Transverse colon (tissue), 4 donors: ENCODE data around the gene RAB34.
"Not testable (repeated sequence)": the region's sequence is repeated elsewhere in the genome, so short reads cannot be mapped to it uniquely, and the experiment has no call there.

Experiments used
- EP300 ChIP-seq: sonication (generic); formaldehyde crosslinking; IDR thresholded peaks from one replicate; pipeline ENCODE4 v1.6.1; 2017; ENCODE audit warnings: antibody characterized with exemption, low read depth
- POLR2A ChIP-seq: fragments of 450-650 bp; IDR thresholded peaks from one replicate; pipeline ENCODE4 v1.6.1; 2016; ENCODE audit warnings: antibody characterized with exemption, mild to moderate bottlenecking, moderate library complexity
- POLR2AphosphoS5 ChIP-seq, 3 donors: sonication (generic); formaldehyde crosslinking; IDR thresholded peaks; one replicate each; pipeline ENCODE4 v1.6.1; 2016; ENCODE audit warnings: antibody characterized with exemption in 3 of 3
- TF ChIP-seq, protein P1 (sequence below), 5 experiments: fragments of 200-600 bp in 3 of 5; fragments of 450-650 bp in 2 of 5; sonication (generic) in 3 of 5; IDR thresholded peaks; 1 replicate in 2 of 5; 2 replicates in 3 of 5; pipeline ENCODE4 v1.5.1; 2016 to 2017; ENCODE audit warnings: antibody characterized with exemption in 5 of 5, inconsistent platforms in 3 of 5, mild to moderate bottlenecking in 2 of 5, moderate library complexity in 1 of 5

DNA sequence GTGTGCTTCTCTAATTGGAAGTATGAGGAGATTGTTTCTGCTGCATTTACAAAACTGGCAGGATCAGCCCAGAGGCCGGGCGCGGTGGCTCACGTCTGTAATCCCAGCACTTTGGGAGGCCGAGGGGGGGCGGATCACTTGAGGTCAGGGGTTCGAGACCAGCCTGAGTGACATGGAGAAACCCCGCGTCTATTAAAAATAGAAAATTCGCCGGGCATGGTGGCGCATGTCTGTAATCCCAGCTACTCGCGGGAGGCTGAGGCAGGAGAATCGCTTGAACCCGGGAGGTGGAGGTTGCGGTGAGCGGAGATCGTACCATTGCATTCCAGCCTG, 3.3 kb upstream of the RAB34 start:
- TF ChIP-seq, protein P1, sequence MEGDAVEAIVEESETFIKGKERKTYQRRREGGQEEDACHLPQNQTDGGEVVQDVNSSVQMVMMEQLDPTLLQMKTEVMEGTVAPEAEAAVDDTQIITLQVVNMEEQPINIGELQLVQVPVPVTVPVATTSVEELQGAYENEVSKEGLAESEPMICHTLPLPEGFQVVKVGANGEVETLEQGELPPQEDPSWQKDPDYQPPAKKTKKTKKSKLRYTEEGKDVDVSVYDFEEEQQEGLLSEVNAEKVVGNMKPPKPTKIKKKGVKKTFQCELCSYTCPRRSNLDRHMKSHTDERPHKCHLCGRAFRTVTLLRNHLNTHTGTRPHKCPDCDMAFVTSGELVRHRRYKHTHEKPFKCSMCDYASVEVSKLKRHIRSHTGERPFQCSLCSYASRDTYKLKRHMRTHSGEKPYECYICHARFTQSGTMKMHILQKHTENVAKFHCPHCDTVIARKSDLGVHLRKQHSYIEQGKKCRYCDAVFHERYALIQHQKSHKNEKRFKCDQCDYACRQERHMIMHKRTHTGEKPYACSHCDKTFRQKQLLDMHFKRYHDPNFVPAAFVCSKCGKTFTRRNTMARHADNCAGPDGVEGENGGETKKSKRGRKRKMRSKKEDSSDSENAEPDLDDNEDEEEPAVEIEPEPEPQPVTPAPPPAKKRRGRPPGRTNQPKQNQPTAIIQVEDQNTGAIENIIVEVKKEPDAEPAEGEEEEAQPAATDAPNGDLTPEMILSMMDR (IDR thresholded peaks at IDR 0.05): not testable (repeated sequence)
- TF ChIP-seq POLR2AphosphoS5 (IDR thresholded peaks at IDR 0.05); POLR2A; EP300: not testable (repeated sequence)
